Measurements from ENCODE around the gene DSTYK. TPM values are rescaled to one million over a fixed set of nuclear protein-coding genes. Genes with fewer than 3 reads are reported as not detected.
A peak's percentile ranks its signal among the peaks of the same experiment; 100 is the strongest.

DSTYK gene
- total RNA-seq, result 13.4 TPM

GRCh38 chr1:205211169-205211838 is at the start of gene DSTYK:
DSTYK (minus strand) TSS chr1:205211702; CDS start chr1:205211535, 167 bp downstream.
- DNase-seq, result peak; percentile 96

- DNase-seq, result no peak
Measured at GRCh38 chr1:205259998-205260397, 48.5 kb upstream of the DSTYK start.

- DNase-seq, result no peak
Measured at GRCh38 chr1:205259324-205259832, 47.9 kb upstream of the DSTYK start.

- DNase-seq, result no peak
Measured at GRCh38 chr1:205258719-205259118, 47.2 kb upstream of the DSTYK start.

- DNase-seq, result no peak
Measured at GRCh38 chr1:205258261-205258691, 46.8 kb upstream of the DSTYK start.

- DNase-seq, result no peak
Measured at GRCh38 chr1:205257735-205258134, 46.2 kb upstream of the DSTYK start.

GRCh38 chr1:205256951-205257625 is 45.6 kb upstream of the DSTYK start:
- DNase-seq, result no peak

GRCh38 chr1:205255941-205256780 is 44.7 kb upstream of the DSTYK start:
- DNase-seq, result peak; percentile 80

- no peak for DNase-seq
Measured at GRCh38 chr1:205251576-205251975, 40.1 kb upstream of the DSTYK start.

GRCh38 chr1:205250699-205251098 is 39.2 kb upstream of the DSTYK start:
- DNase-seq, result no peak

GRCh38 chr1:205249651-205250050 is 38.1 kb upstream of the DSTYK start:
- no peak for DNase-seq

- DNase-seq, result no peak
Measured at GRCh38 chr1:205248793-205249601, 37.5 kb upstream of the DSTYK start.

GRCh38 chr1:205247130-205247921 is 35.8 kb upstream of the DSTYK start:
- peak; percentile 4 for DNase-seq

GRCh38 chr1:205246351-205247119 is 35.0 kb upstream of the DSTYK start:
- DNase-seq, result peak; percentile 38

- no peak for DNase-seq
Measured at GRCh38 chr1:205245096-205245495, 33.6 kb upstream of the DSTYK start.

GRCh38 chr1:205244384-205244783 is 32.9 kb upstream of the DSTYK start:
- DNase-seq, result no peak

- no peak for DNase-seq
Measured at GRCh38 chr1:205243350-205244191, 32.1 kb upstream of the DSTYK start.

- DNase-seq, result no peak
Measured at GRCh38 chr1:205241366-205242030, 30.0 kb upstream of the DSTYK start.

- no peak for DNase-seq
Measured at GRCh38 chr1:205240569-205240968, 29.1 kb upstream of the DSTYK start.
